Ishikawa (cell line): Measurements from ENCODE around the gene NSUN5.

Experiments used
- CEBPB ChIP-seq: IDR thresholded peaks from 2 replicates; pipeline ENCODE4 v1.6.1; 2012
- CREB1 ChIP-seq: IDR thresholded peaks from 2 replicates; pipeline ENCODE4 v1.6.1; 2012; ENCODE audit warnings: low read depth
- EGR1 ChIP-seq: IDR thresholded peaks from 2 replicates; pipeline ENCODE4 v1.6.1; 2012
- EP300 ChIP-seq: IDR thresholded peaks from 2 replicates; pipeline ENCODE4 v1.6.1; 2012; ENCODE audit warnings: borderline replicate concordance
- FOXM1 ChIP-seq: IDR thresholded peaks from 2 replicates; pipeline ENCODE4 v1.6.1; 2012; ENCODE audit warnings: low read depth, borderline replicate concordance
- NFIC ChIP-seq: IDR thresholded peaks from 2 replicates; pipeline ENCODE4 v1.6.1; 2012
- RAD21 ChIP-seq: IDR thresholded peaks from 2 replicates; pipeline ENCODE4 v1.6.1; 2012; ENCODE audit warnings: low read depth
- TAF1 ChIP-seq: IDR thresholded peaks from 2 replicates; pipeline ENCODE4 v1.6.1; 2012; ENCODE audit warnings: low read depth, mild to moderate bottlenecking
- TCF12 ChIP-seq: IDR thresholded peaks from 2 replicates; pipeline ENCODE4 v1.6.1; 2012; ENCODE audit warnings: low read depth
- TEAD4 ChIP-seq: IDR thresholded peaks from 2 replicates; pipeline ENCODE4 v1.6.1; 2012
- YY1 ChIP-seq: IDR thresholded peaks from 2 replicates; pipeline ENCODE4 v1.6.1; 2012; ENCODE audit warnings: low read depth
- ZBTB7A ChIP-seq: IDR thresholded peaks from 2 replicates; pipeline ENCODE4 v1.6.1; 2012; ENCODE audit warnings: low read depth
- TF ChIP-seq, protein P1 (sequence below): IDR thresholded peaks from 2 replicates; pipeline ENCODE4 v1.6.1; 2012; ENCODE audit warnings: low read depth, mild to moderate bottlenecking
- TF ChIP-seq, protein P2 (sequence below): IDR thresholded peaks from 2 replicates; pipeline ENCODE4 v1.6.1; 2012
- TF ChIP-seq, protein P3 (sequence below): IDR thresholded peaks from 2 replicates; pipeline ENCODE4 v1.6.1; 2012

Gene NSUN5

DNA sequence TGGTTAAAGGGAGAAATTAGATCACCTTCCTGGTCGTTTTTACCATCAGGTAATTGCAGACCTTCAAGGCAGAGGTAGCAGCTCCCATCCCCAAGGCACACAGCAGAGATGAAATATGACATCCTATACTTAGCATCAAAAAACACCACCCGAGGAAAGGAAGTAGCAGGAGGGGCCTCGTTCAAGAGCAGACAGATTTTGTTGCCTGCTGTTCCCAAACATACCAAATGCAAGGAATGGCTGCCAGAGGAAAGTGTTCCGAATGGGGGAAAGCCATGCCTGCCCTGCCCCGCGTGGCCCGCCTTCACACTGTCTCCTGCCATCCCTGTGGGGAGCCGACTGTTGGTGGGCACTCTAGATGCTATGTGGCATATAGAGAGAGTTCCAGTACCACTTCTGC is 37.3 kb upstream of the NSUN5 start:
- TF ChIP-seq, protein P1, sequence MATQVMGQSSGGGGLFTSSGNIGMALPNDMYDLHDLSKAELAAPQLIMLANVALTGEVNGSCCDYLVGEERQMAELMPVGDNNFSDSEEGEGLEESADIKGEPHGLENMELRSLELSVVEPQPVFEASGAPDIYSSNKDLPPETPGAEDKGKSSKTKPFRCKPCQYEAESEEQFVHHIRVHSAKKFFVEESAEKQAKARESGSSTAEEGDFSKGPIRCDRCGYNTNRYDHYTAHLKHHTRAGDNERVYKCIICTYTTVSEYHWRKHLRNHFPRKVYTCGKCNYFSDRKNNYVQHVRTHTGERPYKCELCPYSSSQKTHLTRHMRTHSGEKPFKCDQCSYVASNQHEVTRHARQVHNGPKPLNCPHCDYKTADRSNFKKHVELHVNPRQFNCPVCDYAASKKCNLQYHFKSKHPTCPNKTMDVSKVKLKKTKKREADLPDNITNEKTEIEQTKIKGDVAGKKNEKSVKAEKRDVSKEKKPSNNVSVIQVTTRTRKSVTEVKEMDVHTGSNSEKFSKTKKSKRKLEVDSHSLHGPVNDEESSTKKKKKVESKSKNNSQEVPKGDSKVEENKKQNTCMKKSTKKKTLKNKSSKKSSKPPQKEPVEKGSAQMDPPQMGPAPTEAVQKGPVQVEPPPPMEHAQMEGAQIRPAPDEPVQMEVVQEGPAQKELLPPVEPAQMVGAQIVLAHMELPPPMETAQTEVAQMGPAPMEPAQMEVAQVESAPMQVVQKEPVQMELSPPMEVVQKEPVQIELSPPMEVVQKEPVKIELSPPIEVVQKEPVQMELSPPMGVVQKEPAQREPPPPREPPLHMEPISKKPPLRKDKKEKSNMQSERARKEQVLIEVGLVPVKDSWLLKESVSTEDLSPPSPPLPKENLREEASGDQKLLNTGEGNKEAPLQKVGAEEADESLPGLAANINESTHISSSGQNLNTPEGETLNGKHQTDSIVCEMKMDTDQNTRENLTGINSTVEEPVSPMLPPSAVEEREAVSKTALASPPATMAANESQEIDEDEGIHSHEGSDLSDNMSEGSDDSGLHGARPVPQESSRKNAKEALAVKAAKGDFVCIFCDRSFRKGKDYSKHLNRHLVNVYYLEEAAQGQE = no peak
- TF ChIP-seq EGR1 (no peak), FOXM1 (no peak), EP300 (no peak), RAD21 (no peak), TAF1 (no peak), TEAD4 (no peak), CREB1 (no peak), CEBPB (no peak), YY1 (no peak)

DNA sequence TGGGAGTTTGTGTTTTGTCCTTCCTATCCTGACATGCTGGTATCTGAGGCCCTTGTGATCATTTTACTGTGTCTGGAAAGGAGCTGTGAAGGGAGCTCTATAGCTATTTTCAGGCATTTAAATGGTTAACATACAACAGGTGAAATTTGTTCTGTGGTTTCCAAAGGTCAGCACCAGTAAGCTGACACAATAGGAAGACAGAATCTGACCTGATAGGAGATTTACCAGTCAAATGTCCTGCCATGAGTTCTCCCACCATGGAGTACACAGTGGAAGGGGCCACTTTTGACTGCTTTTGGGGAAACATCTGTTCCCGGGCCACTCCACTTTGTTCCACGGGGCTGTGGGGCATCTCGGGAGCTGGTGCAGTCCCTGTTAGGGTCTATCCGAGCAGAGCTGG is 36.9 kb upstream of the NSUN5 start:
- TF ChIP-seq RAD21 (no peak), TEAD4 (no peak), TCF12 (no peak), EGR1 (no peak), ZBTB7A (no peak), EP300 (no peak), NFIC (no peak), YY1 (no peak), FOXM1 (no peak), CREB1 (no peak), CEBPB (no peak), TAF1 (no peak)
- TF ChIP-seq, protein P2, sequence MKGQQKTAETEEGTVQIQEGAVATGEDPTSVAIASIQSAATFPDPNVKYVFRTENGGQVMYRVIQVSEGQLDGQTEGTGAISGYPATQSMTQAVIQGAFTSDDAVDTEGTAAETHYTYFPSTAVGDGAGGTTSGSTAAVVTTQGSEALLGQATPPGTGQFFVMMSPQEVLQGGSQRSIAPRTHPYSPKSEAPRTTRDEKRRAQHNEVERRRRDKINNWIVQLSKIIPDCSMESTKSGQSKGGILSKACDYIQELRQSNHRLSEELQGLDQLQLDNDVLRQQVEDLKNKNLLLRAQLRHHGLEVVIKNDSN = no peak
- TF ChIP-seq, protein P3, sequence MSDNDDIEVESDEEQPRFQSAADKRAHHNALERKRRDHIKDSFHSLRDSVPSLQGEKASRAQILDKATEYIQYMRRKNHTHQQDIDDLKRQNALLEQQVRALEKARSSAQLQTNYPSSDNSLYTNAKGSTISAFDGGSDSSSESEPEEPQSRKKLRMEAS = no peak

DNA sequence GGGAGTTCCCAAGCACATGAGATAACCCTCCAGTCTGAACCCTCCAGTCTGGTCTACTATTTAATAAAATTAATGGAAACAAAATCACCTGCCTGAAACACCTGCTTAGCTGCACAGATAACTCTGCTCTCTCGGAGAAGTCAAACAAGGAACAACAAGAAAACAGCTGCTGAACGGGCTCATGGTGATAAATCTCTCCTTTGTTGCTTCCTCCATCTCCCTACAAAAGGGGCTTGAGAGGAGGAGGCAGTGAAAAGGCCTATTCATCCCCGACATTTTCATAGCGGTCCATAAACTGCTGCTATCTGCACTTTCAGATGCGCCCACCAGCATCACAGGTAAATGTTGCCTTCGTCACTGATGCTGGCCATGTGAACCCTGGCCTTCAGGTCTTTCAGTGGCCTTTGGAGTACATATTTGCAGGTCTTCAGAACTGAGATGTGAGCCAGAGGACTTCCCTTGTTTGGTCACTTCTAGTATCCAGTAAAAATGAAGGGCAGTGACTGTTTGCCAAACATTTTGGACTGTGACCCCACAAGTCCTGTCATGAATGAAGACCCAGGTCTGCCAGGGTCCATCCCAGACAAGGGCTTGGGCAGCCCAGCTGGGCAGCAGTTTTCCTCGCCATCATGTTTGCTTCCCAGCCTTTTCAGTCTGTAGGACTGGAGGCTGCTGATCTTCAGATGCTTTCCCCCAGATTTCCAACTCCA is 35.2 kb upstream of the NSUN5 start:
- TF ChIP-seq, protein P3 = no peak
- TF ChIP-seq RAD21 (no peak), ZBTB7A (no peak), TCF12 (no peak), NFIC (no peak), CEBPB (no peak), EGR1 (no peak)
- TF ChIP-seq, protein P2 = no peak

DNA sequence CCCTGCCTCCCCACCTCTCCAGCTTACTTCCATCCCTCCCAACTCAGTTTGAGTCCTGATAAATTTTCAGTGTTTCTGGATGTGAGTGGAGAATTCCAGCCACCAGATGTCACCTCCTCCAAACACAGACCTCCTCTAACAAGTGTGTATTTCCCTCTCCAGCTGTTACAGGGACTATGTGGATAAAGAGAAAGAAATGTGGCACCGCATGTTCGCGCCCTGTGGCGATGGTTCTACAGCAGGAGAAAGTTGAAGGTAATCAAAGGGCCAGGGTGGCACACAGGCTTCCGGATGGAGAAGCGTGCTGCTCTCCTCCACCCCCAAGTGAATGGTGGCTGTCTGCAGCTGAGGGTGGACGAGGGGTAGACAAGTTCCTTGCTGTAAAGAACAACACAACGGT is 34.0 kb upstream of the NSUN5 start:
- TF ChIP-seq TAF1 (no peak), TEAD4 (peak; percentile 87), YY1 (no peak), RAD21 (peak; percentile 61), ZBTB7A (no peak), EP300 (no peak)

DNA sequence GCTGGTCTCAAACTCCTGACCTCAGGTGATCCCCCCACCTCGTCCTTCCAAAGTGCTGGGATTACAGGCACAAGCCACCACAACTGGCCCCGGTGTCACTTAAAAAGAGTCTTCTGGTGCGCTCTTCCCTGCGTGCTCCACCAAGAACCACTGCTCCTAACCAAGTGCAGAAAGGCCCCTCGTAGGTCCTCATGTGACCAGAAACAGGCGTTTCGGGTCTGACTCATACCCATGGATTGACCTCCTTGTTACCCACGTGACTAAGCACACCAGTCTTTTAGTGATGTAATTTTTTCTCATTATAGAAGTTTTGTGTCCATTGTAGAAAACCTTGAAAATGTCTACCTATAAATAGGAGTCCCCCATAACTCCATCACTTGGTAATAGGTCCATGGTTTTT is 33.3 kb upstream of the NSUN5 start:
- TF ChIP-seq, protein P2 = peak; percentile 69
- no peak for TF ChIP-seq ZBTB7A

DNA sequence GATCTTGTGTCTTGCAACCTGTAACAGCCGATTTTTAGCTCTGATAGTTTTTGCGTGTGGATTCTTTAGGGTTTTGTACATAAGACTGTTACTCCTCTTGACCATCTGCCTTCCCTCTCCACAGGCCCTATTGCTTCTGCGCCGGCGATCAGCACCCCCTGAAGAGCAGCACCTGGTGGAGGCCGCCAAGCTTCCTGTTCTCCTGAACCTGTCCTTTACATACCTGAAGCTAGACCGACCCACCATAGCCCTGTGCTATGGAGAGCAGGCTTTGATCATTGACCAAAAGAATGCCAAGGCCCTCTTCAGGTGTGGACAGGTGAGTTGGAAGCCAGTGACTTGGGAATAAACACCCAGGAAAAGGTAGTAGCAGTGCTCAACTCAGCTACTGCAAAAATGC is 31.9 kb upstream of the NSUN5 start:
- TF ChIP-seq, protein P1 = no peak
- TF ChIP-seq FOXM1 (no peak), RAD21 (no peak)
- TF ChIP-seq, protein P3 = no peak
